ENCODE results near the gene CHMP6.

The CHMP6 gene

DNA sequence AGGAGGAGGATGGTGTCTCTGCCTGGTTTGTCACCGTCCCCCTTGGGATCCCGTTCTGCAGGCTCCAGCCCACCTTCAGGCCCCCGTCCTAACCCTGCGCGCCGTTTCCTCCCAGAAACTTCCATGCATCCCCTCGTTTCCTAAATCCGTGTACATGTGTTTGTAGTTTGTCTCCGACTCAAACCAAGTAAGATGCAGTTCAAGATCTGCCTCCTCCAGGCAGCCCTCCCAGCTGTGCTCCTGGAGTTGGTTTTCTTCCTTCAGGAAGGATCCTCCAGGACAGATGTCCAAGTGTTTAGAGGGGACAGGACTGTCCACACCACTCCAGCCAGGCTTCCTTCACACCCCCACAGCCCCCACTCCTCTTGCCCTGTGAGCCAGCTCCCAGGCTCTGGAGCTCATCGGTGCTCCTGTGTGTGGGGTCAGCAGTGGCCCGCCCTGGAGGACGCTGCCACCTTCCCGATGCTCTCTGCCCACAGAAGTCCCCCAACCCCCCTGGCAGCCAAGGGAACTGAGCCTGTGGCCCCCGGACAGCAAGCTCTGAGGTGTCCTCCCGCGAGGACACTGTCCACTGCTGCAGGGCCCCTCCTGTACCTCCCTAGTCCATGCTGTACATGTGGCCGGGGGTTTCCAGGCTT, 54.6 kb downstream of the CHMP6 start:
- no peak for DNase-seq

DNA sequence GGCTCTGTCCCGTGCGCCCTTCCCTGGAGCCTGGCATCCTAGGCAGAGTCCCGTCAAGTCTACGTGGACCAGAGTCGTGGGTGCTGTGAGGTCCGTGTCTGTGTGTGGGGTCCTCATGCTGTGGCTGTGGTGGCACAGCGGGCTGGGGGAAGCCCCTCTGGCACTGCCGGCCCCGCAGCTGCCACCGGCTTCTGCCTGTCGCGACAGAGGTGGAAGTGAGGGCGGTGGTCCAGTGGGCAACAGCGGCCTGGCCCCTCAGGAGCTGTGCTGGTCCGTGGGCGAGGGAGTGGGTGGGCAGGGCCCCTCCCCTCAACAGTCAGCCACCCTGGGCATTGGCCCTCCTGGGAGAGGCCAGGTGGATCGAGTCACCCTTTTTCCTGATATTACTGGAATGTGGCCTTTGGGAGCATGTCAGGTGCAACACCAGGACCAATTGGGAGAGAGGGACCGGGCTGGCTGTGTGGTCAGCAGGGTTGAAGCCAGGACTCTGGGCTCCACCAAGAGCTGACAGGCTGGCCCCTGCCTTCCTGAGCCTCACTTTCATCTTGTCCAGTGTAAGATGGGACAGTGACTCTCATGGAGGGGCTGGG, 55.2 kb downstream of the CHMP6 start:
- DNase-seq: no peak

DNA sequence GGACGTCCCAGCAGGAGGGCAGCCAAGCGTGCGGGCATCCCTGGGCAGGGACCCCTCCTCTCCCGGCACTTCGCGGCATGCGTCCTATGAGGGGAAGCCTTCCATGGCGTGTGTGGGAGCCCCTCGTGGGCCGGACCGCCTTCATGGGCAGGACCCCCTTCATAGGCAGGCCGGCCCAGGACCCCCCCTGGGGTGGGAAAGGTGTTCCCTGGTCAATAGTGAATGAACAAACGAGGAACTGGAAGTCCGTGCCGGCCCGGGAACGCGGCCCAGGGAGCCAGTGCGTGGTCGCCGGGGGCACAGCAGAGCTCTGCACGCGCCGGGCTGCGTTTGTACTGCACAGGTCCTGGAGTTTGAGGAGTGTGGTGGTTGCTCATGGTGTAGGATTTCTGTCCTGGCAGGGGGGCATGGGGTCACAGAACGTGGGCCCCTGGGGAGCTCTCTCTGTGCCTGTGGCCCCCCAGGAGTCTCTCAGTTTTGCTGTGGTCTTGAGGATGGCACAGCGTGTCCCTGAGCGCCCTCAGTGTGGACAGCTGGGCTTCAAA, 57.3 kb downstream of the CHMP6 start:
- DNase-seq: no peak

DNA sequence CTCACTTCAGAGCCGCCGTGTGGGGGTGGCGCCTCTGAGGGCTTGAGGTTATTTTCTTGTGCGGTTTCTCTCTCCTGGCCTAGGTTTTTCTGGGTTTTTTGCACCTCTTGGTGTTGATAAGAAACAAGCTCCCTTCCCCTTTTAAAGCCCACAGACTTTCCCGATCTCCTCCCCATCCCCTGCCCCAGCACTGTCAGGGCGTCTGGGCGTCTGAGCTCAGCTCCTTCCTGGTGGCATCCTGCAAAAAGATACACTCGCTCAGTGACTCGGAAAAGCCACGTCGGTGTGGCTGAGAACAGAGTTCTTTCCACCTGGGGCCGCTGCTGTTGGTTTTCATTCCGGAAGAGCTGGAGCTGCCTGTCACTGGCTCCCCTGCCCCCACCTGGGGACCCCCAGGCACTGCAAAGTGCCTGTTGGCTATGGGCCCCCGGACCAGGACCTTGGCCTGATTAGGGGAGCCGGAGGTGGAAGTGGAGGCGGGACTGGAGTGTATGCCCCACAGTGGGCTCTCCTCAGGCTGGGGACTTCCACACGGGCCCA, 57.8 kb downstream of the CHMP6 start:
- no peak for DNase-seq

Data from NK-92 treated with Interleukin-12 subunit alpha and Interleukin-12 subunit beta, amount 100 ng/mL, for 24 hours (cell line).